GM12801 (cell line): ENCODE data around the gene RTKN2.

Experiments
- TF ChIP-seq, protein P1 (sequence below): IDR thresholded peaks from one replicate; pipeline ENCODE4 v1.5.1; 2011; ENCODE audit warnings: control low read depth; ENCODE audit not compliant: insufficient read length; ENCODE audit errors: extremely low read depth

The RTKN2 gene

DNA sequence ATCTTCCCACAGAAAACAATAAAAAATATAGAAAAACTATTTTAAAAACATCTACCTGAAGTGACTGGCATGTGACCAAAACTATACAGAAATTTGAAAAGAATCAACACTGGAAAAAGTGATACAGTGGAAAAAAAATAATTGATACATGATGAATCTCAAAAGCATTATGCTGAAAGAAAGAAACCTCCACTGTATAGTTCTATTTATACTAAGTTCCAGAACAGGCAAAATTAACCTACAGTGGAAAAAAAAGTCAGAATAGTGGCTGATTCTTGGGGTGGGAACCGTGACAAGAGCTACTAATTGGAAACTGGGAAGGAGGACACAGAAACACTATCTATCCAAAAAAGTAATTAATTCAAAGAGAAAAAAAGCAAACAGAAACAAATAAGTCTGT is 14.9 kb downstream of the RTKN2 start:
- TF ChIP-seq, protein P1, sequence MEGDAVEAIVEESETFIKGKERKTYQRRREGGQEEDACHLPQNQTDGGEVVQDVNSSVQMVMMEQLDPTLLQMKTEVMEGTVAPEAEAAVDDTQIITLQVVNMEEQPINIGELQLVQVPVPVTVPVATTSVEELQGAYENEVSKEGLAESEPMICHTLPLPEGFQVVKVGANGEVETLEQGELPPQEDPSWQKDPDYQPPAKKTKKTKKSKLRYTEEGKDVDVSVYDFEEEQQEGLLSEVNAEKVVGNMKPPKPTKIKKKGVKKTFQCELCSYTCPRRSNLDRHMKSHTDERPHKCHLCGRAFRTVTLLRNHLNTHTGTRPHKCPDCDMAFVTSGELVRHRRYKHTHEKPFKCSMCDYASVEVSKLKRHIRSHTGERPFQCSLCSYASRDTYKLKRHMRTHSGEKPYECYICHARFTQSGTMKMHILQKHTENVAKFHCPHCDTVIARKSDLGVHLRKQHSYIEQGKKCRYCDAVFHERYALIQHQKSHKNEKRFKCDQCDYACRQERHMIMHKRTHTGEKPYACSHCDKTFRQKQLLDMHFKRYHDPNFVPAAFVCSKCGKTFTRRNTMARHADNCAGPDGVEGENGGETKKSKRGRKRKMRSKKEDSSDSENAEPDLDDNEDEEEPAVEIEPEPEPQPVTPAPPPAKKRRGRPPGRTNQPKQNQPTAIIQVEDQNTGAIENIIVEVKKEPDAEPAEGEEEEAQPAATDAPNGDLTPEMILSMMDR = no peak

DNA sequence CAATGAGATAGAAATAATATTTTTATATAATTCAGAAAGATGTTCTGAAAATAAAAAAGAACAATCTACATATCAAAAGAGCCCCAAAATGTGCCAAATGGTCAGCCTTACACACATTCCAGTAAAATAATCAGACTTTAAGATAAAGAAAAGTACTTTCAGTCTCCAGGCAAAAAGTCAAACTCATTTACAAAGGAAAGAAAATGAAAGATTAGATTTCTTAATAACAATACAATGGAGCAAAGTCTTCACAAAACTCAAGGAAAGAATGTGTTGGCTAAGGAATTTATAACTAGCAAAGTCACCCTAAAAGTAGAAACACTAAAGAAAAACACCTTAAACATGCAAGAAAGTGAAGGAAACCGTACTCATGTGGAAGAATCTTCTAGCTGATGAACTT is 16.6 kb downstream of the RTKN2 start:
- TF ChIP-seq, protein P1 = no peak

DNA sequence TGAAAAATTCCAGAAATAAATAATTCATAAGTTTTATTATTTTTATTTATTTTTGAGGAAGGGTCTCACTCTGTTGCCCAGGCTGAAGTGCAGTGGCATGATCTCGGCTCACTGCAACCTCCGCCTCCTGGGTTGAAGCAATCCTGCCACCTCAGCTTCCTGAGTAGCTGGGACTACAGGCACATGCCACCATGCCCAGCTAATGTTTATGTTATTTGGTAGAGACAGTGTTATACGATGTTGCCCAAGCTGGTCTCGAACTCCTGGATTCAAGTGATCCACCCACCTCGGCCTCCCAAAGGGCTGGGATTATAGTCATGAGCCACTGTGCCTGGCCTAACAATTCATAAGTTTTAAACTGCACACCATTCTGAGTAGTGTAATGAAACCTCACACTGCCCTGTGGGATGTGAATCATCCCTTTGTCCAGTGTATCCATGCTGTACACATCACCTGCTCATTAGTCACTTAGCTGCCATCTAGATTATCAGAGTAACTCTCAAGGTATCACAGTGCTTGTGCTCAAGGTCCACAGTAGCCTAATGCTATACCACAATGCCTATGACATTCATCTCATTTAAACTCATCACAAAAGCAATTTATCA is 17.9 kb downstream of the RTKN2 start:
- TF ChIP-seq, protein P1 = no peak

DNA sequence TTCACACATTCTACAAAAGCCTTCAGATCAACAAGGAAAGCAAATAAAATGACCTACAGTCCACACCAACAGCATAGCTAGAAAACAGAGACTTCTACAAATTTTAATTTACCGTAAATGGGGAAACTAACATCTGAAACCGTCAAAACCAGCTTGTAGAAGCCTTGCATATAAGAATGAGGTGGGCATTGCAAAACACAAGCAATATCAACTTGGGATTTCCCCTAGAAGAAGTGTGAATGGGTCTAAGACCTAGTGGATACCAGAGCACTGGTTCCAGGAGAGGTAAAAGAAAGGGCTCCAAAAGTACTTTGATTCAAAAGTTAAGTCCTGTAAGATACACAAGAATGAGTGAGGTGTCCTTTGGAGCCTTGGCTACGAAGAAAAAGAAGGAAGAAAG is 18.7 kb downstream of the RTKN2 start:
- TF ChIP-seq, protein P1 = no peak

DNA sequence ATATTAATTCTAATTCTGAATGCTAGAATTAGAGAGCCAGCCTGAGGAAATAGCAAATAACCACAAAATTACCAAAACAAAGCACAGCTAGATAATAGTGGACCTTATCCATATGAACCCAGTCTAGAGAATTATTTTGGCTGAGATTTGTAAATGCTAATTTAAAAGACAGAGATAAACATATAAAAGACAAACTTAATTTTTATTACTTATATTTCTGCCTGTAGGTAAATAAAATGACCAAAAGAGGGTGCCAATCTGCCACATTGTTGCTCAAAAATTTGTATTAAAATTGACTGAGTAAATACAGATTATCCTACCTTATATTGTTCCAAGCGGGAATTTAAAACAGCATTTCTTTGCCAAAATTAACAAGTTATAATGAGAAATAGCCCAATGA is 20.2 kb downstream of the RTKN2 start:
- TF ChIP-seq, protein P1 = no peak

DNA sequence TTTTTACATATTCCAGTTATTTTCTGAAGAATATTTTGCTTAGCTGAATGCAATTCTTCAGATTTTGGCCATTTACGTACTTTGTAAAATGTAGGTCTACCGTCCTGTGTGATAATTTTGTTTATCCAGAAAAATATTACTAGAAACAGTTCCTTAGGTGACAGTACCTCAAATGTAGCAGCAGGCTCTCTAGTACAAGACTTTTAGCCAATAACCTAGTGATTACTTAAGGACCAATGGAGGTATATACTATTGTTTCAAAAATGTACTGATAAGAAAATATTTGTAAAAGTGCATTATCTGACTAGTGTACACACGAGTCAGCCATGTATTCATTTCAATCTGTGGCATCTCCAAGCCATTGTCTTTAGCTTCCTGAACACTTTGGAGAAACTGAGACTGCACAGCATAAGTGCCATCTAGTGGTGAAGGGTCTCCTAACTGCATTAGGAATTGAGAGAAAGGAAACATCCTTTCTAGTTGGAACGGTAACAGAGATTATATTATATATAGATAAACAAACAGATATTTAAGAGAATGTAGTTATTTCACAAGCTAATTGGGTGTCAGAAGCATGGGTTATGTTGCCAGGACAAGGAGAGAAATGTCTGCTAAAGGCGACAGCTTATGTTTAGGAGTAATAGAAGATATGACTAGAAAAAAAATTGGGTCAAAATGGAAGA is 23.7 kb downstream of the RTKN2 start:
- TF ChIP-seq, protein P1 = no peak

DNA sequence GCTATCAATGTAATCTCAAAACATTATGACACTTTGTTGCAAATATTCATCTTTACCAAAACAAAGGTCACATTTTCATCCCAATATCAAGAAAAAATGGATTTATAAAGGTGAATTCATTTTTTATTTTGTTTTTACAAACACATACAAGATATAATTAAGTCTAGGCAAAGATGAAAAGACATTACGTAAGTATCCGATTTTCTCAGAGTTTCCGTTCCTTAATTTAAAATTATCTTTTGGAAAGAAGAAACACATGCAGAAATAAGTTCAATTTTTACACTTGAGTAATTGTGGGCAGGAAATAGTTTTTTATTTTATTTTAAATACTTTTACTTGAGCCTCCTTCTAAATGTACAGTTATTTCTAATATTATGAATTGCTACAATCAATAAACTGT is 24.6 kb downstream of the RTKN2 start:
- TF ChIP-seq, protein P1 = no peak
